HG03159 (cell line): Measurements from ENCODE around the gene FBXO8.
"Not testable (repeated sequence)": the region's sequence is repeated elsewhere in the genome, so short reads cannot be mapped to it uniquely, and the experiment has no call there.

Experiments used
- ATAC-seq: cut with Tn5 transposase; IDR thresholded peaks from one replicate; pipeline ENCODE4 v1.9.1; 2021; ENCODE audit warnings: mild to moderate bottlenecking, moderate library complexity; ENCODE audit not compliant: unreplicated experiment

Gene FBXO8, protein sequence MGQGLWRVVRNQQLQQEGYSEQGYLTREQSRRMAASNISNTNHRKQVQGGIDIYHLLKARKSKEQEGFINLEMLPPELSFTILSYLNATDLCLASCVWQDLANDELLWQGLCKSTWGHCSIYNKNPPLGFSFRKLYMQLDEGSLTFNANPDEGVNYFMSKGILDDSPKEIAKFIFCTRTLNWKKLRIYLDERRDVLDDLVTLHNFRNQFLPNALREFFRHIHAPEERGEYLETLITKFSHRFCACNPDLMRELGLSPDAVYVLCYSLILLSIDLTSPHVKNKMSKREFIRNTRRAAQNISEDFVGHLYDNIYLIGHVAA

DNA sequence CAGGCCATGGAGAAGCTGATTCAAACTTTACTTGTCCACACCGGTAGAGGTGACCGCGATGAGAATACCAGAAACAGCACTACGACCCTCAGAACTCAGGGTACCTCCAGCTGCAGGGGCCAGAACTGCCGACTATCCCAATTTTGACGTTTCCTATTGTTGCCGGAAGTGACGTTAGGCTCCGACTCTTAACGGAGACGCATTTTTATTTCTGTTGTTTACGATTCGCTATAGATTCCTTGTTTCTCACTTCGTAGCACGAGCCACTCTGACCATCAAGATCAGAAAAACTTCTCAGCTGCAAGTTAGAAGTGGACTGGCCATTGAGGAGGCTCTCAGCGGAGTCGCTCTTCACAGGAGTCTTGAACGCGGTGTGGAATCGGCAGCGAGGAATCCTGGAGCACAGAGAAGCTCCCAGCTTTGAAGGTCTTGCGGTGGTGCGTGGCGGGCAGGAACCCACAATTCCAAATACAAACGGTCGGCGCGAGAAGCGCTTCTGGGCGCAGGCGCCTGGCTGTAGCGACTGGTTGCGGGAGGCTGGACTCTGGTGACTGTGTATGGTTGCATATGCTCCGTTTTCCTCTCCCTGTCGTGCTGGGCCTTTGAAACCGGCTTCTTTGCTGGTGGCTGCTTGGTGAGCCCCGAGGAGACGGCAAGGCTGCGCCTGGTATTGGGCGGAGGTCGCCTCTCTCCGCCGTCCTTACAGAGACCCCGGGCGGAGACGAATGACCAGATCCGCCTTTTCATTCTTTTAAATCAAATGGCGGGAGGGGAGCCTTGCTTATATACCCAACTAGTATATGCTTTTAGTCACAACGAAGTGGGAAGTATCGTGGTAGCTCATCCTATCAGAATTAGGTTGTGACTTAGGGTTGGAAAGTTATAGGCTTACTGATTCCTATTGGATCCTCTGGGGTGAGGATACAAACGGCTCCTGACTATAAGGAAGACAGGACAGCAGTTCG lies at the start of gene FBXO8, which contains the start of gene CEP44:
Gene FBXO8 (minus strand): TSS at position 161 of the 965 bp plus-strand sequence. CDS start 20,575 bp downstream, outside the sequence.
Gene CEP44 (plus strand): TSS at position 405 of the 965 bp plus-strand sequence. CDS start 15,211 bp downstream, outside the sequence.
- ATAC-seq: peak; percentile 55

GRCh38 chr4:174332741-174333493 lies 49.5 kb upstream of the FBXO8 start:
- ATAC-seq: no peak

DNA sequence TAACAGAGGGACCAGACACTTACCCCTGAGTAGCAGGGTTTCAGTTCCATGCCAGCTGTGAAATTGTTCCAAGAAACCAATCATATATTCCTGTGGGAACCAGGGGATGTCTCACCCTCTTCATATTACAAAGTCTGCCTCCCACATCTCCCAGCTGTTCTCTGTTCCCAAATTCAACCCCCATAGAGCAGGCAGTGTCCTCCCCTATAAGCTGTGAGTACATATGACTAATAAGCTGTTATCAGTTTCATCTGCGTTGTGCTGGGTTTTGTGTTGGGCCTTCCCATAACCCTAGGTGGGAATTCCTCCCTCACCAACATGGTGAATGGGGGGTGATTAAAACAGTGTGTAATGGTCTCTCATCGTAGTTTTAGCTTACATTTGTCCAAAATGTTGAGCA lies 41.3 kb upstream of the FBXO8 start:
- no peak for ATAC-seq

GRCh38 chr4:174324236-174324635 lies 40.8 kb upstream of the FBXO8 start:
- ATAC-seq: no peak

DNA sequence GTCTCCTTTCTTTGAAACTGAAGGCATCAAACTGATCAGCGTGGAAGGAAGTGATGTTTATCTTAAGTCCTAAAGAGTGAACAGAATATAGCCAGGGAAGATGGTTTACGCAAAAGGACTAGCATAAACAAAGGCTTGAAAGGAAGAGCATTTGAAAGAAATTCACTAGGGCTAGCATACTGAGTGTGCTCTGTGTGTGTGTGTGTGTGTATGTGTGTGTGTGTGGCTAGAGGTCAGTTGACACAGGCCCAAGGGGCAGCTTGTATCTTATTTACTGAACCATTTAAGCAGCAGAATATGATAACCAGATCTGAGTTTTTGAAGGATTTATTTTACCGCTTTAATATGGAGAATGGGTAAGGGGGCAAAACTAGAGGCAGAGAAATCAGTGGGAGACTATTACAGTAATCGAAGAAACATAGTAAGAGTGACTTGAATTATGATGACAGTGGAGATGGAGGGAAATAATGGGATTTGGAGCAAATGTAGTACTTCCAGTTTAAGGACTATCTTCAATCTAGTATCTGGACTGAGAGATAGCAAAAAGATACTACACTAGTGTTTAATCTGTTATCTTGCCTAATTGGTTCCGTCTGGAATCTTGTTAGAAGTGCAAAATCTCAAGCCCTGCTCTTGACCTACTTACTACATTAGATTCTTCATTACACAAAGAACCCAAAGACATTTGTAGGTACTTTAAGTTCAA lies 37.2 kb upstream of the FBXO8 start:
- ATAC-seq: no peak

DNA sequence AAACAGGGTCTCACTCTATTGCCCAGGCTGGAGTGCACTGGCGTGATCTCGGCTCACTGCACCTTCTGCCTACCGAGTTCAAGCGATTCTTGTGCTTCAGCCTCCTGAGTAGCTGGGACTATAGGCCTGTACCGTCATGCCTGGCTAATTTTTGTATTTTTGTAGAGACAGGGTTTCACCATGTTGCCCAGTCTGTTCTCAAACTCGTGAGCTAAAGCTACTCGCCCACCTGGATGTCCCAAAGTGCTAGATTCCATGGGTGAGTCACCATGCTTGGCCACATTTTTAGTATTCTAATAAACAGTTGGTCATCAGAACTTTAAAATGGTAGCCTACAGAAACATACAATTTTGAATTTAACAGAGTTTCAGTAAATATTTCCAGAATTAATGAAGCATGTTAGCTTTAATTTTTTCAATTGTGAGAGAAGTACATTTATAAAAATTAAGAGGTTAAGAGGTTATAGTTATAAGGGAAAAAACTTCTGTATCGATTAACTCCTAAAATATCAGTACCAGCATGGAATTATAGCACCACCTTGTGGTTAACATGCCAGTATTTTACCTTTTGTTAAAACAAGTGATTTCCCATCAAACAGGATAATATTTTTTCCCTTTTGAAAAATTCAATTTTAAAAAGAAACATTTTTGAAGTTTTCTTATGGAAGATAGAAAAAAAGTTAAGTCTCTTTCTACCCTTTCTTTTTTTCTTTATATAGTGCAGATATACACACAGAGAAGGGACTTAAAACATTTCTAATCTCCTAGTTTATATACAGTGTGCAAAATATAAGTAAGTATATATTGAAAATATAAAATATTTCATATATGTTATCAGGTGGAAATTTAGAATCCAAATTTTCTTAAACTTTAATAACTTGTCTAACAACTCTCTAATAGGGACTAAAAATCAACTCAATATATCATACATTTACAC lies 35.6 kb upstream of the FBXO8 start:
- peak; percentile 49 for ATAC-seq

DNA sequence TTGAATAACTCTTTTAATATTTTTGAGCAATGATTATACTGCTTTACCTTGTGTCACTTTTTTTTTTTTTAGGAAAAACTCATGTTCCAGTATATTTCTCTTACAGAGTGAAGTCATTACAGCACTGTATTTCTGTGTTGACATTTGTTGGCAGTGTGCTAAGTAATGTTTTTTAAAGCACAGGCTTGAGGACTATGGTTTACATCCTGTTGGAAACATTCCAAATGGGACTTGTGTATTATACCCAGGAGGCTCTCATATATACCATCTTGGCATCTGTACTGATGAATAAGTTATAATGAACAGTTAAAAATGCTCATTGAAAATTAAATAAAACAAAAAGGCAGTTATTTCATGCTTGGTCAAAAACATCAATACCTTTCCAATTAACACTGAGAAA lies 34.1 kb upstream of the FBXO8 start:
- no peak for ATAC-seq

GRCh38 chr4:174316954-174317353 lies 33.5 kb upstream of the FBXO8 start:
- ATAC-seq: no peak

- no peak for ATAC-seq
These were observed 33.1 kb upstream of the FBXO8 start for GRCh38 chr4:174316546-174316945.

DNA sequence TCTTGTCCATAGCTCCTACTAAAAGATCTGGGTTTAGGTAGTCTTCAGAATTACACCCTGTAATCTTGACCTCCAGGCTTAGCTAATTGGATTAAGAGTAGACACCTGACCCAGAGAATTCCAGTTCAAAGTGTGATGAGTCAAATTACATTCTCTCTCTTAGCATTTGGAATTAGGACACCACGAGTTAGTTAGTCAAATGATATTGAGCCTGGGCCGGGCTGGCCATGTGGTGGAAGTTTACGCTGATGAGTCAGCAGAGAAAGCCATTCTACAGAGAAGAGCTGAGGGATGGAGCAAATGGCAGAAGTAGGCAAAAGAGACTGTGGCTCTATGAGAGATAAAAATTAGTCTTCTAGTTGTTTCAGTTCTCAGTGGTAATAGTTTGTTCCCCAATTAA lies 31.3 kb upstream of the FBXO8 start:
- ATAC-seq: no peak

GRCh38 chr4:174314274-174314673 lies 30.8 kb upstream of the FBXO8 start:
- ATAC-seq: no peak

GRCh38 chr4:174312993-174313392 lies 29.5 kb upstream of the FBXO8 start:
- no peak for ATAC-seq

DNA sequence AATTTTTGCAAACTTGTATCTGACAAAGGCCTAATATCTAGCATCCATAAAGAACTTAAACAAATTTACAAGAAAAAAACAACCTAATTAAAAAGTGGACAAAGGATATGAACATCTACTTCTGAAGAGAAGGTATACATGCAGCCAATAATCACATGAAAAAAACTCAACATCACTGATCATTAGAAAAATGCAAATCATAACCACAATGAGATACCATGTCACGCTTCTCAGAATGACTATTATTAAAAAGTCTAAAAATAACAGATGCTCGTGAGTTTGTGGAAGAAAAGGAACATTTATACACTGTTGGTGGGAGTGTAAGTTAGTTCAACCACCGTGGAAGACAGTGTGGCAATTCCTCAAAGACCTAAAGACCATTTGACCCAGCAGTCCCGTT lies 24.2 kb upstream of the FBXO8 start:
- ATAC-seq: no peak

DNA sequence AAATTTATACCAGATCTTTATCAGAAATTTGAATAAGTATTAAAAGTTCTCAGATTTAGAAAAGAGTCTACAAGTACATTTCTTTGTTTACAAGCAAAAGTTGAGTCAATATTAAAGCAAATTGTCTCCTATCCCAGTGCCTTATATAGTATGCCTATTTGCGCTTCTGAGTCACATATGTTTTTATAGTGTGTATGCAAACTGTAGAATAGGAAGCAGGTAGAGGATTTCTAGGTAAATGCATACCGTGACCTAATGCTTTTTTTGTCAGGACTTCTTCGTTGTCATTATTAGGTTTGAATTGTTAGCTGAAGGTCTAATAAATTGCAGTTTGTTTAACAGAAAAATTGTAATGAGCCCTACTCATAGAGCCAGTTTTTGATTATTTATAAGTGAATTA lies 22.5 kb upstream of the FBXO8 start:
- ATAC-seq: no peak

DNA sequence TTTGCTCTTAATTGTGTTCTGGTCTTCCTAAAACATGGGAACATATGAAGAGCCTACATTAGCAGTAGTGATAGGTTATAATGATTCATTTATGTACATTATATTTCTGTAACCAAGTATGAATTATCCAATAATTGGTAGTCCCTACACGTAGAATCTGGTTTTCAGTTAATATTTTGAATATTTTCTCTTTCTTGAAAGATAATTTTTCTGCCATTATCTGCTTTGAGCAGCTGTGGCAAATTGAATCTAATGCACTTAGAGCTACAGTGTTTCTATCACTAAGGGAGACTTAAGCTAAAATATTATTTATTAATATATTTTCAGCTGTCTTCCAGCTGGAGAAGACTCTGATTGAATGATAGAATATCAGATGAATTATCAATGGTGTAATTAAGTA lies 21.2 kb upstream of the FBXO8 start:
- ATAC-seq: no peak

DNA sequence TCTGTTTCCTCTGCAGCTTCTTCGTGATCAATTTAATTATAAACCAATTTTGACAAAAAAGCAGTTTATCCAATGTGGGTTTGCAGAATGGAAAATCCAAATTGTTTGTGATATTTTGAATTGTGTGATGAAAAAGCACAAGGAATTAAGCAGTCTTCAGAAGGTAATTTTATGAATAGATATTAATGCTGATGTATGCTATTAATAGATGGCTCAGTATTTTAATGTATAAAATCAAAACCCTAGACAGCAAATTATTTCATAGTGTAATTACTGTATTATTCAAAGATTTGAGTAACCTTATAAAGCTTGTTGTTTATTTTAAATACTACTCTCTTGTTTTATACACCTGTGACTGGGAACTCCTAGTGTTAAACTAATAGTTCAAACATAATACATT lies 20.2 kb upstream of the FBXO8 start:
- ATAC-seq: no peak

GRCh38 chr4:174295142-174295541 lies 11.7 kb upstream of the FBXO8 start:
- not testable (repeated sequence) for ATAC-seq

DNA sequence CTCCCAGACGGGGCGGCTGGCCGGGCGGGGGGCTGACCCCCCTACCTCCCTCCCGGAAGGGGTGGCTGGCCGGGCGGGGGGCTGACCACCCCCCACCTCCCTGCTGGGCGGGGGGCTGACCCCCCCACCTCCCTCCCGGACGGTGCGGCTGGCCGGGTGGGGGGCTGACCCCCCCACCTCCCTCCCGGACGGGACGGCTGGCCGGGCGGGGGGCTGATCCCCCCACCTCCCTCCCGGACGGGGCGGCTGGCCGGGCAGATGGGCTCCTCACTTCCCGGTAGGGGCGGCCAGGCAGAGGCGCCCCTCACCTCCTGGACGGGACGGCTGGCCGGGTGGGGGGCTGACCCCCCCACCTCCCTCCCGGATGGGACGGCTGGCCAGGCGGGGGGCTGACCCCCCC lies 11.2 kb upstream of the FBXO8 start:
- not testable (repeated sequence) for ATAC-seq

- ATAC-seq: no peak
These were observed 9.0 kb upstream of the FBXO8 start for GRCh38 chr4:174292473-174292872.
